Effector CD4-positive, alpha-beta T cell (primary cell): Measurements from ENCODE around the gene CALN1.
"Not testable (repeated sequence)": the region's sequence is repeated elsewhere in the genome, so short reads cannot be mapped to it uniquely, and the experiment has no call there.

Experiments
- DNase-seq: peaks from one replicate; pipeline ENCODE4 v3.0.0-alpha.2; 2020

CALN1 gene

GRCh38 chr7:72080341-72080766, 331.8 kb downstream of the CALN1 start:
- no peak for DNase-seq

DNA sequence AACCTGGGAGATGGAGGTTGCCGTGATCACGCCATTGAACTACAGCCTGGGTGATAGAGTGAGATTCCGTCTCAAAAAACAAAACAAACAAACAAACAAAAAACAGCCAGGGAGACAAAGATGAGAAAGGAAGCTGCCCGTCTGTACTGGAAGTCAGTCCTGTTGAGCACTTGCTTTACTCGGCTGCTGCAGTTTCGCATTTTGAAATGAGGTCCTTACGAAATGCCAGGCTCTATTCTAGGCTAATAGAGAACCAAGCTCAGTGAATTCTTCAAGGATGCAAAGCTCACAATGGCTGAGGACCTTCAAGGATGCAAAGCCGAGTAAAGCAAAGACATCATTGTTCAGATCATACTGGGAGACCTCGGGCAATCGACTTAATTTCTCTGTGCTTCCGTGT, 333.3 kb downstream of the CALN1 start:
- no peak for DNase-seq

DNA sequence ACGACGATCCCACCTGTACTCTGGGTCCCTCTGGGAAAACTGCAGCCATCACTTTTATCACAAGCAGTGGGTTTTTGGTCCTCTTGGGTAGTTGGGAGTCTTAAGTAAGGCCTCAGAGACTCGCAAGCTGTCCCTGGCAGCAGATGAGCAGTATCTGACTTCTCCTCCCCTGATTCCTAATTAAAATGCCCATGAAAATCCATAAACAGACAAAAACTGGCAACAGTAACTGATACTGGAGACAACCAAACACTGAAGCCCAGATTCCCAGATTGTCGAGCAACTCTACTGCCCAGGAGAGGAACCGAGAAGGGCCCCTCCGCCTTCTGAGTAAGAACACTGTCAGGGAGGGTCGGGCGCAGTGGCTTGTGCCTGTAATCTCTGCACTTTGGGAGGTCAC, 333.8 kb downstream of the CALN1 start:
- DNase-seq: no peak

DNA sequence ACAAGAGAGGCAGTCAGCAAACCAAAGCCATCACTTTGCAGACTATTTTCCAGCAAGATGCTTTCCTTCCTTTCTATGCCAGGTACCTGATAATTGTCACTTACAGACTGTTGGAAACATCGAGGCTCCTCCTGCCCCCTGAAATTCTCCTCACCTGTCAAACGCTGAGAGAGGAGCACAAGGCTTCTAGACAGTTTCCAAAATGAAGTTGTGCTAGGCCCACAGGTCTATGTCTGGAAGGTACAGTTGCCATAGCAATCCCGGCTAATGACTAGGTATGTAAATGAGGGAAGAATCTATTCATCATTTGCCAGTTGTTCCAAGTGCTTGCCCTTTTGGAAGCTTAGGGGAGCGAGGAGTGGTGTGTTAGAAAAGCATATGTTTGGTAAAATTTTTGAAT, 334.4 kb downstream of the CALN1 start:
- DNase-seq: no peak

GRCh38 chr7:72072901-72073300, 339.2 kb downstream of the CALN1 start:
- no peak for DNase-seq

DNA sequence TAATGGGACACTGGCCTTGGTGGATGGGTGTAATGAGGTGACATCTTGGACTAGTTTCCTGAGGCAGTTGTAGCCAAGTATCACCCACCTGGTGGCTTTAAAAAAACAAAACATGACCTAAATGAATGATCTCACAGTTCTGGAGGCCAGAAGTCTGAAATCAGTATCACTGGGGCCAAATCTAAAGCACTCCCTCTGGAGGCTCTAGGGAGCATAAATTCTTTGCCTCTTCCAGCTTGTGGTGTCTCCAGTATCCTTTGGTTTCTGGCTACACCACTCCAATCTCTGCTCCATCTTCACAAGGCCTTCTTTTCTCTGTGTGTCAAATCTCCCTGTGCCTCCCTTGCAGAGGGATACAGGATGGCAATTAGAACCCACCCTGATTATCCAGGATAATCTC, 342.9 kb downstream of the CALN1 start:
- no peak for DNase-seq

GRCh38 chr7:72065764-72066163, 346.4 kb downstream of the CALN1 start:
- DNase-seq: not testable (repeated sequence)

DNA sequence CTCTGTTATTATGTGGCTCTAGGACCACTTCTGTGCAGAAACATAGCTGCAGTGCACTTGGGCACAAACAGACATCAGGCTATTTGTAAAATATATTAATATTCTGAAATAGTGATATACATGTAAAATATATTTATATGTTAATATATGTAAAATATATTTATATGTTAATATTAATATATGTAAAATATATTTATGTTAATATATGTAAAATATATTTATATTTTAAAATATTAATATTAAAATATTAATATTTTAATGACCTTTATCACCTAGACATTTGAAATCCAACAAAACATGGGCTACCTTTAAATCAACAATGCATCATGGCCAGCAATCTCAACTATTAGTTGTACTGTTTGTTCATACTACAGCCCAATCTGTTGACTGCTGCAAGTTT, 347.2 kb downstream of the CALN1 start:
- DNase-seq: no peak

GRCh38 chr7:72063330-72063729, 348.8 kb downstream of the CALN1 start:
- DNase-seq: no peak

GRCh38 chr7:72062666-72063065, 349.5 kb downstream of the CALN1 start:
- DNase-seq: no peak

- no peak for DNase-seq
Measured at GRCh38 chr7:72059925-72060324, 352.2 kb downstream of the CALN1 start.

DNA sequence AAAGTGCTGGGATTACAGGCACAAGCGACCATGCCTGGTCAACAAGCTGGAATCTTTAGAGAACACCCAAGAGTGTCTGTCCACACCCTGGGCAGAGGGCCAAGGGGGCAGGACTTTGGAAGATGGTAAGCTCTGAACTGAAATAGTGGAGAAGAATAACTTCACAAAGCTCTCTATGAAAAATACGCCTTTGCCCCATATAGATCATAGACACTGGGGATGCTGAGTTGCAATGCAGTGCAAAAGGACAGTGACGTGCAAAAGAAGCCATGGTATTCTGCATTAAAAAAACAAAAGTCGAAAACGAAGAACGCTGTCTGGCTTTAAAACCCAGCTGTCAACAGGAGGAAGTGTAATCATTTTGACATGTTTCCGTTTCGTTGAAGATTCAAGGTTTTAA, 353.6 kb downstream of the CALN1 start:
- DNase-seq: no peak

- DNase-seq: no peak
Measured at GRCh38 chr7:72057796-72058195, 354.3 kb downstream of the CALN1 start.

DNA sequence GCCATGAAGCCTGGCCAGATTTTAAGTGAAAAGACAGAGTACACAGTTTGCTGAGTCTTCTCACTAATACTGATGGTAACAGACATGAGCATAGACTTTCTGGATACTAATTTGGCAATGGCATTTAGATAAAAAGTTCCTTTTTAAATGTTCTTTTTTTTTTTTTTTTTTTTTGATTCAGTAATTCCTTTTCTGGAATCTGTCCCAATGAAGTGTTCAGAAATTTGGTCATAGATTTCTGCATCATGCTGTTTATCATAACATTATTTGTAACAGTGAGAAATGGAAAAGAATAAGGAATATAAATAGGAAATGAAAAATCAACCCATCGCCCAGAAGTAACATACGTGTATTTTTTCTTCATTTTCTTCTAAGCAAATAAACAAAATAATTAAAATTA, 354.9 kb downstream of the CALN1 start:
- no peak for DNase-seq

DNA sequence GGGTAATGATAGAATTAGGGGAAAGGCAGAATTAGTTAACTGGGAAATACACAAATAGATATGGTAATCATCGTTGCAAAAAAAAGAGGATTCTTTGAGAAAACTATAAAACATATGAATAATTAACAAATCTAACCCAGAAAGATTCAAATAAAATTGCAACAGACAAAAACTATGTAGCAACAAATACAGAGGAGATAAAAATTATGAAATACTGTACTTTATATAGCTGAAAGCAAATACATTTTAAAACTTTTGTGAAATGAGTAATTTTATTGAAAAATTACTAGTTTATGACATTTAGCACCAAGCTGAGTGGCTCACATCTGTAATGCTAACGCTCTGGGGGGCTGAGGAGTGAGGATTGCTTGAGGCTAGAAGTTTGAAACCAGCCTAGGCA, 356.7 kb downstream of the CALN1 start:
- no peak for DNase-seq

GRCh38 chr7:72053292-72053691, 358.8 kb downstream of the CALN1 start:
- DNase-seq: no peak

DNA sequence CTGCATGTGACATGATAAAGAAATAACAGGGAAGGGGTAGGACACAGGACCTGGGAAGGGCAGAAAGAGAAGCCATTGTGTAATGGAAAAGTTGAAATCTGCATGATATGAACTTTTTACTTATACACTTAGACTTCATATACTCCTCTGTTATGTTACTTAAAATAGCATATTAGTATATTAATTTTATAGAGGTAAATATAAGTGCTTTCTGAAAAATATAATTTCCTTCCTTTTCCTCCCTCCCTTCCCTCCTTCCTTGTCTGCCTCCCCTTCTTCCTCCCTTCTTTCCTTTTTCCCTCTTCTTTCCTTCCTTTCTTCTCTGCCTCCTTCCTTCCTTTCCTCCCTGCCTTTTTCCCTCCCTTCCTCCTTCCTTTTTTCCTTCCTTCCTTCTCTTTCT, 363.7 kb downstream of the CALN1 start:
- no peak for DNase-seq

DNA sequence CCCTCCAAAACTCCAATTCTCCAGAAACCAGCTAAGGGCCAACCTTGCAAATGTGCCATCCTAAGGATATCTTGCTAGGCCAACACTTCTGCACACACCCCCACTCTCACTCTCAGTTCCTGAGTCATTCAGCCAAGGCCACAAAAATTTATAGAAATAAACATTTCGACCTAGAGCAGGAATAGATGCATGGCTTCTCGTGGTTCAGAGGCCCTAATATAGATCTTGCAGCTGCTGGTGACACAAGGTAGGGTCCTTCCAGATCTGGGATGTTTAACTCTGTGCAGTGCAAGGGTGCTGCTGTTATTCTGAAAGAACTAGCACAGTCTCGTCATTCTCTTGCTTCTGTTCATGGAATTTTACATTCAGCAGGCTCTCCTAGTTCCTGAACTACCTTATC, 369.3 kb downstream of the CALN1 start:
- DNase-seq: no peak

DNA sequence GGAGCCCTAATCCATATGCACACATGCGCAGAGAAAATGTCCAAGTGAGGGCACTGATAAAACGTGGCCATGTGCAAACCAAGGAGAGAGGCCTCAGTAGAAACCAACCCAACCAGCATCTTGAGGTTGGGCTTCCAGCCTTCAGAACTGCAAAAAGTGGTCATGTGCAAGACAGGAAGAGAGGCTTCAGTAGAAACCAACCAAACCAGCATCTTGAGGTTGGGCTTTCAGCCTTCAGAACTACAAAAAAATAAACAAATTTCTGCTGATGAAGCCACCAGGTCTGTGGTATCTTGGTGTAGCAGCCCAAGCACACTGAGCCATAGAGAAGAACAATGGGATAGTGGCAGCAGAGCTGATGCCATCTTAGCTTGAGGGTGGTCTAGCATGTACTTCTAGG, 371.5 kb downstream of the CALN1 start:
- no peak for DNase-seq

GRCh38 chr7:72039460-72039859, 372.7 kb downstream of the CALN1 start:
- DNase-seq: no peak

DNA sequence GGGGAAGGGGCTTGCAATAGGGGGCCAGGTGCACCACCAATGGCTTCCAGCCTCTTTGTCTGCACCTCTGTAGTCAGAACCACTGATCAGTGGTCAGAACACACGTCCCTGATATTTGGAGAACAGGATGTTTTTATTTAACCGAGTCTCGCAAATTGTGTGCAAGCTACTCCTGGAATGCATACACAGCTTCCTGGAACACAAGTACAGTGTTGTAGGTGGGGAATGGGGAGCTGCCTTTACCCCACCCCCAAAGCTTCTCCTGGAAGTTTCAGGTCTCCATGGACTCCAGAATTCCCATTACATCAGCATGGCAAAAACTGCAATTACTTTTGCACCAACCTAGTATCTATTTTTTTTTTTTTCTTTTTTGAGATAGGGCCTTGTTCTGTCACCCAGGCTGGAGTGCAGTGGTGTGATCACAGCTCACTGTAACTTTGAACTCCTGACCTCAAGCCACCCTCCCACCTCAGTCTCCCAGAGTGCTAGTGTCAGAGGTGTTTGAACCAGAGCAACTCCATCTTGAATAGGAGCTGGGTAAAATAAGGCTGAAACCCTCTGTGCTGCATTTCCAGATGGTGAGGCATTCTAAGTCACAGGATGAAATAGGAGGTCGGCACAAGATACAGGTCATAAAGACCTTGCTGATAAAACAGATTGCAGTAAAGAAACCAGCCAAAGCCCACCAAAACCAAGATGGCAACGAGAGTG, 374.0 kb downstream of the CALN1 start:
- no peak for DNase-seq

DNA sequence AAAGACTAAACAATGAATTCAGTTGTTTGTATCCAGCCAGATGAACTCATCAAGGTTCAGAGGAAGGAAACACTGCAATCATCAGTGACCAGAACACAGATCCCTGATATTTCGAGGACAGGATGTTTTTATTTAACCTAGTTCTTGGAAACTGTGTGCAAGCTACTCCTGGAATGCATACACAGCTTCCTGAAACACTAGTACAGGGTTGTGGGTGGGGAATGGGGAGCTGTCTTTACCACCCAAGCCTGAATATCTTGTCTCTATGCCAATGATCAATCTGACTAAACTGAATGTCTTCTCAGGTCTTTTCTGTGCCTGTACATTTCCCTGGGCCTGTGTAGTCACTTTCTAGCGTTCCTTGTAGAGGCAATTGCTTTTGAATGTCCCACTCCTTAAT, 374.6 kb downstream of the CALN1 start:
- no peak for DNase-seq

DNA sequence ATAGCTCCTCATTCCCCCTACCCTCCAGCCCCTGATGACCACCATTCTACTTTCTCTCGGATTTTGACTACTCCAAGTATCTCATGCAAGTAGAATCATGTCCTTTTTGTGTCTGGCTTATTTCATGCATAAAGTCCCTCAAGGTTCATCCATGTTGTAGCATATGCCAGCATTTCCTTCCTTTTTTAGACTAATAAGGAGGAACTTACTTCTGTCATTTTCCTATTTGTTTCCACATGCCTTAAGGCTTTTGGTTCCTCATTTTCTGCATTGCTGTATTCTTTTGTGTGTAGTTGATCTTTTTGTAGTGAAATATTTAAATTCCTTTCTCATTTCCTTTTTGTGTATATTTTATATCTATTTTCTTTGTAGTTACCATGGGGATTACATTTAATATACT, 376.9 kb downstream of the CALN1 start:
- DNase-seq: no peak

DNA sequence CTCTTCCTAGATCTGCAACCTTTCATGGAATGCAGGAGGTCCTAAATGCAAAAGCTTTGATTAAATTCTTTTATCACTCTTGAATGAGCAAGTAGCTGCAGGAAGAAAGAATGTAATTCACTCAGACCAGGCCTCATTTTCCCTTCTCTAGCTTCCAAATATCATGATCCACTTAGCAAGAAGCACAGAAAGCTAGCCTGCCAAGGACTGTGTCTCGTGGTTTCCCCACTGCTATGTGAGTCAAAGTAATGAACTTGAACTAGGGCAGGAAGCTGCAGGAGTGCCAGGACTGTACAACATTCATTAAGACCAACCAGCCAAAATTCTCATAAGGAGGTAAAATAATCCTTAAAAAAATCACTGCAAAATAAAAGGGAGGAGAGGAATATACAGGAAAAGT, 379.2 kb downstream of the CALN1 start:
- no peak for DNase-seq

DNA sequence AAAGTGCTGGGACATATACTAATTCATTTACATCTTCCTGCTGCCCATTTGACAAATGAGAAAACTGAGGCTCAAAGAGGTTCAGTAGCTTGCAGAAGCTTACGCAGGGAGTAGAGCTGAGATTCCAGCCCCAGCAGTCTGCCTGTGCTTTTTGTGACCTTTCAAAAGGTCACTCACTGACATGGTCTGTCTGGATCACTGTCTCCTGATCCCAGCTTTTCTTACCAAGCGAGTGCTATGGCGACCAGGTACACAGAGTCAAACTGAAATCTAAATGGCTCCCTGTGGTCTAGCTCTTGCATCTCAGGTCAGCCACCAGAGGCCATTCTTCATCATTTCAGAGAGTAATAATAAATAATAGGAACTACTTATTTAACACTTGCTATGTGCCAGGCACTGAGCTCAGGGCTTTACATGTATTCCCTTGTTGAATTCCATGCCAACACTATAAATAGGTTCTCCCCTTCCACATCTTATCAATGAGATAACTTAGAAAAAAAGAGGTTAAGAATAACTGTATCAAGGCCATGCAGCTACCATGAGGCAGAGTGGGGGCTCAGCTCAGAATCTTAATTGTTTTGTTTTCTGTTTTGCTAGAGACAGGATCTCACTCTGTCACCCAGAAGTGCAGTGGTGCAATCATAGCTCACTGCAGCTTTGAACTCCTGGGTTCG, 381.0 kb downstream of the CALN1 start:
- no peak for DNase-seq
